HG03342 (cell line): ENCODE results near the gene CST5.
"Not testable (repeated sequence)": the region's sequence is repeated elsewhere in the genome, so short reads cannot be mapped to it uniquely, and the experiment has no call there.

ENCODE experiments used
- ATAC-seq: cut with Tn5 transposase; IDR thresholded peaks from one replicate; pipeline ENCODE4 v1.9.1; 2021; ENCODE audit warnings: mild to moderate bottlenecking, moderate library complexity; ENCODE audit not compliant: unreplicated experiment

CST5 gene

GRCh38 chr20:23879328-23879798 lies at the start of gene CST5:
Gene CST5 (minus strand): TSS chr20:23879748. CDS start chr20:23879676, 72 bp downstream.
- ATAC-seq = no peak

GRCh38 chr20:23928788-23929187 lies 49.2 kb upstream of the CST5 start:
- no peak for ATAC-seq

GRCh38 chr20:23928353-23928752 lies 48.8 kb upstream of the CST5 start:
- no peak for ATAC-seq

- no peak for ATAC-seq
Observed at GRCh38 chr20:23926944-23927872, 47.7 kb upstream of the CST5 start.

- no peak for ATAC-seq
Observed at GRCh38 chr20:23926526-23926880, 47.0 kb upstream of the CST5 start.

GRCh38 chr20:23925789-23926525 lies 46.4 kb upstream of the CST5 start:
- ATAC-seq = no peak

GRCh38 chr20:23924751-23925150 lies 45.2 kb upstream of the CST5 start:
- ATAC-seq = no peak

GRCh38 chr20:23923891-23924435 lies 44.4 kb upstream of the CST5 start:
- ATAC-seq = no peak

GRCh38 chr20:23923311-23923710 lies 43.8 kb upstream of the CST5 start:
- no peak for ATAC-seq

- no peak for ATAC-seq
Observed at GRCh38 chr20:23920408-23921325, 41.1 kb upstream of the CST5 start.

- no peak for ATAC-seq
Observed at GRCh38 chr20:23918896-23919295, 39.3 kb upstream of the CST5 start.

- ATAC-seq = no peak
Observed at GRCh38 chr20:23918101-23918862, 38.7 kb upstream of the CST5 start.

- no peak for ATAC-seq
Observed at GRCh38 chr20:23917024-23917725, 37.6 kb upstream of the CST5 start.

- ATAC-seq = no peak
Observed at GRCh38 chr20:23915844-23916243, 36.3 kb upstream of the CST5 start.

- ATAC-seq = not testable (repeated sequence)
Observed at GRCh38 chr20:23914469-23914868, 34.9 kb upstream of the CST5 start.

GRCh38 chr20:23910210-23910609 lies 30.7 kb upstream of the CST5 start:
- no peak for ATAC-seq

GRCh38 chr20:23909390-23909789 lies 29.8 kb upstream of the CST5 start:
- ATAC-seq = no peak

- no peak for ATAC-seq
Observed at GRCh38 chr20:23907579-23907978, 28.0 kb upstream of the CST5 start.

- not testable (repeated sequence) for ATAC-seq
Observed at GRCh38 chr20:23902396-23902795, 22.8 kb upstream of the CST5 start.
